ENCODE results near the gene MAP1LC3B2. TPM values are rescaled to one million over a fixed set of nuclear protein-coding genes. Genes with fewer than 3 reads are reported as not detected.
A peak's percentile ranks its signal among the peaks of the same experiment; 100 is the strongest.

Gene MAP1LC3B2
- total and polyA plus RNA-seq, 2 donors from 2014 or later, result 2.1 to 4.5 TPM

DNA sequence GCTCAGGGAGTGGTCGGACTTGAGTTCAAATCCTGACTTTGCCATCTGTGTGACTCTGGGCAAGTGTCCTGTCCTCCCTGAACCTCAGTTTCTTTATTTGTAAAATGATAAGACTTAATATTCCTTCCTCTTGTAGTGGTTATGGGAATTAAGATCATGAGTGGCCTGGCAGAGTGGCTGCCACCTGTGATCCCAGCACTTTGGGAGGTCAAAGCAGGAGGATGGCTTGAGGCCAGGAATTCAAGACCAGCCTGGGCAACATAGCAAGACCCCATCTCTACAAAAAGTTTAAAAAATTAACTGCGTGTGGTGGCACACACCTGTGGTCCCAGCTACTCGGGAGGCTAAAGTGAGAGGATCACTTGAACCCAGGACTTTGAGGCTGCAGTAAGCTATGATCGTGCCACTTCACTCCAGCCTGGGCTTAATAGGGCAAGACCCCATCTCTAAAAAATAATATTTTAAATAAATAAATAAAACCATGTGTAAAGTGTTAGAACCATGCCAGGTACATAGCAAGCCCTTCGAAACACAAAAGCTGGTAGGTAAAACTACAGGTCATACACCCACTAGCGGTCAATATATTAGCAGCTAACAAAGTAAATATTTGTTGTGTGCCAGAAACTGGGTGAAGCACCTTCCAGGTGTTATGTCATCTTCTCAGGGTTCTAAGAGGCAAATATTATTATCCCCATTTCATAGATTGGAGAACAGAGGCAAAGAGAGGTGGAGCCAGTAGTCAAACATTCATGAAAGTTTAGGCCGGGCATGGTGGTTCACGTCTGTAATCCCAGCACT, 17.4 kb upstream of the MAP1LC3B2 start:
- H3K27me3 ChIP-seq (ENCODE audit: control insufficient read depth, insufficient read depth, low read length), result no peaks in the 10 kb centered on the region
- no peaks in the 10 kb centered on the region for H3K9me3 ChIP-seq (ENCODE audit: control insufficient read depth in 2 of 3, insufficient read depth in 1 of 3, low read length in 3 of 3)
- FAIRE-seq (no peak), DNase-seq (no peak)
- H3K4me1 ChIP-seq (ENCODE audit: control insufficient read depth in 2 of 3, insufficient read depth in 2 of 3, low read depth in 1 of 3, low read length in 3 of 3), result peaks cover 4 to 9% (median 6%) of the 10 kb centered on the region in 3 donors
- no peak for TF ChIP-seq CTCF (IDR thresholded peaks at IDR 0.05; ENCODE audit: borderline replicate concordance, extremely low read depth, insufficient read depth)
- no peak overlapping the region for H3K4me3 ChIP-seq (ENCODE audit: low read length in 3 of 3)
- intact Hi-C loops (cut with DNase I), result no loop called here
- no peak overlapping the region for H3K27ac ChIP-seq (ENCODE audit: low read depth in 2 of 2, low read length in 2 of 2)
- no peak overlapping the region for H3K9ac ChIP-seq (ENCODE audit: low read length in 3 of 3)
- H3K36me3 ChIP-seq (ENCODE audit: control insufficient read depth in 2 of 3, insufficient read depth in 3 of 3, low read length in 3 of 3), result no peaks in the 10 kb centered on the region

DNA sequence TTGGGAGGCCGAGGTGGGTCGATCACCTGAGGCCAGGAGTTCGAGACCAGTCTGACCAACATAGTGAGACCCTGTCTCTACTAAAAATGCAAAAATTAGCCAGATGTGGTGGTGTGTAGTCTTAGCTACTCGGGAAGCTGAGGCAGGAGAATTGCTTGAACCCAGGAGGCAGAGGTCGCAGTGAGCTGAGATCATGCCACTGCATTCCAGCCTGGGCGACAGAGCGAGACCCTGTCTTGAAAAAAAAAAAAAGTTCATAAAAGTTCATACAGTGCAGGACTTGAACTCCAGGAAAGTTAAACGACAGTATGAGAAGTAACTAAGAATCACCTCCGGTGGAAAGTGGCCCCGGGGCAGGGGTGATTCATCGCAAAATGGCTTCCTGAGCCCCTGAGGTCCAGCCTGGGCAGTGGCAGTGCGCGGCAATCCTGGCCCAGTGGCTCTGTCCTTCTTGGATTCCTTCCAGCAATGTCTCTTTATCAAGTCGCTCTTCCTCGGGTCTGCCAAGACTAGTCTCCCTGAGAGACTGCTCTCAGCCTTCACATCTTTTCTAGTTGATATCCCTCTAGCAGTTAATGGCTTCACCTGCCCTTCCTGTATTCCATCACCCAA, 16.7 kb upstream of the MAP1LC3B2 start:
- DNase-seq (peak in 2 of 5 donors; percentile 39 to 82), FAIRE-seq (no peak)
- H3K9me3 ChIP-seq (ENCODE audit: control insufficient read depth in 2 of 3, insufficient read depth in 1 of 3, low read length in 3 of 3), result no peaks in the 10 kb centered on the region
- no peak for TF ChIP-seq CTCF (IDR thresholded peaks at IDR 0.05; ENCODE audit: borderline replicate concordance, extremely low read depth, insufficient read depth)
- no peak overlapping the region for H3K27ac ChIP-seq (ENCODE audit: low read depth in 2 of 2, low read length in 2 of 2)
- peaks cover 4 to 9% (median 6%) of the 10 kb centered on the region in 3 donors for H3K4me1 ChIP-seq (ENCODE audit: control insufficient read depth in 2 of 3, insufficient read depth in 2 of 3, low read depth in 1 of 3, low read length in 3 of 3)
- no peaks in the 10 kb centered on the region for H3K27me3 ChIP-seq (ENCODE audit: control insufficient read depth, insufficient read depth, low read length)
- no peak overlapping the region for H3K9ac ChIP-seq (ENCODE audit: low read length in 3 of 3)
- H3K4me3 ChIP-seq (ENCODE audit: low read length in 3 of 3), result no peak overlapping the region
- H3K36me3 ChIP-seq (ENCODE audit: control insufficient read depth in 2 of 3, insufficient read depth in 3 of 3, low read length in 3 of 3), result no peaks in the 10 kb centered on the region
- intact Hi-C loops (cut with DNase I), result no loop called here

GRCh38 chr12:116544656-116545055, 14.5 kb upstream of the MAP1LC3B2 start:
- H3K9ac ChIP-seq (ENCODE audit: low read length in 3 of 3), result no peak overlapping the region
- FAIRE-seq, result no peak
- no peak overlapping the region for H3K27ac ChIP-seq (ENCODE audit: low read depth in 2 of 2, low read length in 2 of 2)

More at GRCh38 chr12:116544656-116545055, 14.5 kb upstream of the MAP1LC3B2 start:
- Histone ChIP-seq H3K4me3 (ENCODE audit: low read length in 3 of 3) (no peak overlapping the region), H3K27me3 (ENCODE audit: control insufficient read depth, insufficient read depth, low read length) (no peaks in the 10 kb centered on the region), H3K36me3 (ENCODE audit: control insufficient read depth in 2 of 3, insufficient read depth in 3 of 3, low read length in 3 of 3) (no peaks in the 10 kb centered on the region), H3K9me3 (ENCODE audit: control insufficient read depth in 2 of 3, insufficient read depth in 1 of 3, low read length in 3 of 3) (no peaks in the 10 kb centered on the region), H3K4me1 (ENCODE audit: control insufficient read depth in 2 of 3, insufficient read depth in 2 of 3, low read depth in 1 of 3, low read length in 3 of 3) (peaks cover 3 to 6% (median 4%) of the 10 kb centered on the region in 3 donors)
- intact Hi-C loops (cut with DNase I), result no loop called here
- DNase-seq, result no peak
- TF ChIP-seq CTCF (IDR thresholded peaks at IDR 0.05; ENCODE audit: borderline replicate concordance, extremely low read depth, insufficient read depth), result no peak

All from kidney (tissue), 14 donors.